ENCODE data around the gene KDM3A.
"Not testable (repeated sequence)": the region's sequence is repeated elsewhere in the genome, so short reads cannot be mapped to it uniquely, and the experiment has no call there.

KDM3A gene

DNA sequence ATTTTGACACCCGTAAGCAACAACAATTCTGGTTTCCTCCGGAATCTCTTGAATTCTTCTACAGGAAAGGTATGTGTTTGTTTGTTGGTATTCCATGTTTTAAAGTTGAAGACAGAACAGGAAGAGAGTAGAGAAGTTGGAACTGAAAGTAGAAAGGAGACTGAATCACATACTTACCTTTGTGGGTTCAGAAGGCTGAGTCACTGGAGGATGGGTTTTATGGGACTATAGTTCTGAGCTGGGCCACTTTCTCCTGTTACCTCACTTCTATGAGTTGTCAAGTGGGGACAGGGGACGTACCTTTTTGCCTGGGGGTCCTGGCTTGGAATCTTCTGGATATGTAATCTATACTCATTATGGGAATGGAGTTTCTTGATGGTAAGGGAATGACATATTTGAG, 40.9 kb downstream of the KDM3A start:
- Mint-ChIP-seq H3K4me3 (no peak overlapping the region), H3K27ac (no peak overlapping the region), H3K9me3 (no peaks in the 10 kb centered on the region), H3K4me1 (peaks cover 57% of the 10 kb centered on the region), H3K27me3 (no peaks in the 10 kb centered on the region)
- DNase-seq (no peak), ATAC-seq (peak; percentile 95)

DNA sequence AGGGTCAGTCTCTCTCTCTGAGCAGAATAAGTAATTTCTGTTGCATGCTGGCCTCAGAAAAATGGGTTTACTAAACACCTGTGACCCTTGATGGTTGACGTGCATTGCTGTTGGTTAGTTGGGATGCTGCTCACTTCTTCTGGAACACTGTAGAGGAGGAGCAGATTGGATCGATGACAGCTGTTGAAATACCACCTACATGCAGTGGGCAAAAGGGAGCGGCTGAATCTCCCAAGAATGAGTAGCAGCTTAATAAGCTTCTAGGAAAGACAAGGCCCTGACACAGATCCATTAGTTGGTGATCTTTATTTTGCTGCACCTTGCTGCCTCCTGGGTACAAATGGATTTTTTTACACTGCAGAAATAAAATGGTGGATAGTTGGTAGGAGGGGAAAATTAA, 43.2 kb downstream of the KDM3A start:
- H3K9me3 Mint-ChIP-seq: no peaks in the 10 kb centered on the region
- H3K4me1 Mint-ChIP-seq: peaks cover 45% of the 10 kb centered on the region
- no peak overlapping the region for H3K4me3 Mint-ChIP-seq
- ATAC-seq: no peak
- no peak for DNase-seq
- H3K27me3 Mint-ChIP-seq: no peaks in the 10 kb centered on the region
- no peak overlapping the region for H3K27ac Mint-ChIP-seq

DNA sequence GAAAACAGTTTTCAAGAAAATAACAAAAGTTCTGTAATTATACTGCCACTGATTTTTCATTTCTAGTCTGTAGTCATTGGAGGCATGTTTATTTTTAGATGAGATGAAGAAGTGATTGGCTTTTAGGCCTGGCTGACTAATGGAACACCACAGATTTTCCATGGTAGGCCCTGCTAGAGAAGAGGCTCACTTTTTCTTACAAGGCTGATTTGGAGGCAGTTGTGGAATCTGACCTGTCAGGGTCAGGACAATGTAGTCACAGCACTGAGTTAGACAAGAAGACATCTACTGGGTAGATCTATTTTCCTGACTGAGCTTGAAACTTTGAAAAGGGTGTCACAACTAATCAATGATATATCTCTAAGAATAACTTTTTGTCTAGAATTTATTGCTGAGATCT, 43.9 kb downstream of the KDM3A start:
- no peak overlapping the region for H3K4me3 Mint-ChIP-seq
- peak overlapping the region in 1 of 2 donors; percentile 29 for H3K27ac Mint-ChIP-seq
- H3K4me1 Mint-ChIP-seq: peaks cover 43% of the 10 kb centered on the region
- DNase-seq (no peak), ATAC-seq (no peak)
- H3K9me3 Mint-ChIP-seq: no peaks in the 10 kb centered on the region
- H3K27me3 Mint-ChIP-seq: no peaks in the 10 kb centered on the region

DNA sequence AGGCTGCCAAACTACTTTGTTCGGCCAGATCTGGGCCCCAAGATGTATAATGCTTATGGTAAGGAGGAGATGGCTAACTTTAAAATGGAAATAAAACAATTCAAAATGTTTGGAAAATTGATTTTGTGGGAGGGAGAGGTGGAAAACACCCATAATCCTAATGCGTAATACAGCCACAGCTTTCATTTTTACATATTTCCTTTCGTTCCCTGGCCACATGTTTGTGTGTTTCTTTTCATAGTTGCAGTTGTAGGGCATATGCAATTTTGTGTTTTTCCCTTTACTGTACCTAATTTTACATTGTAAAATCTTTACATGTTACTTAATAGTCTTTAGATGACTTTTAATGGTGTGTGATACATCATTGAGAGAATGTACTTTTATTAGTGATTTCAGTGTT, 44.6 kb downstream of the KDM3A start:
- Mint-ChIP-seq H3K27ac (peak overlapping the region; percentile 16 to 27), H3K4me1 (peaks cover 40% of the 10 kb centered on the region)

DNA sequence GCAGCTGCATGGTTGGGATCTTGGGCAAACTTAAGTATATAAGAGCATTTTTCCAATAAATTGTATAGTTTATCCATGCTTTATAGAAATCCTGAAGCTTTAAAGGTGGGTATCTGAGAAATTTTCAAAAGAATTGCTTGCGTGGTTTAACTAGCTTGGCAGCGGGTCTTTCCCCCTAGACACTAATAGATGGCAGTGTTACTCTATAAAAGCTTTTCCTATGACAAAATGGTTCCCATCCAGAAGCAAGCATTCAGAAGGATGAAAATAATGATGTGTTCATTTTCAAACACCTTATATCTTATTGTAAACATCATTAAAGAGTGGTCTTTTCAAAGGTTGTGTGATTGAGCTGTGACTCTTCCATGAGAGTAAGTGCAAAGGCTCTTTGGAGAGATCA, 45.9 kb downstream of the KDM3A start:
- ATAC-seq: no peak
- peaks cover 34% of the 10 kb centered on the region for H3K4me1 Mint-ChIP-seq
- H3K27me3 Mint-ChIP-seq: no peaks in the 10 kb centered on the region
- DNase-seq: no peak
- no peak overlapping the region for H3K4me3 Mint-ChIP-seq
- H3K27ac Mint-ChIP-seq: no peak overlapping the region
- H3K9me3 Mint-ChIP-seq: no peaks in the 10 kb centered on the region

More for the DNA sequence above, 44.6 kb downstream of the KDM3A start:
- no peaks in the 10 kb centered on the region for H3K9me3 Mint-ChIP-seq
- DNase-seq (no peak), ATAC-seq (no peak)
- peak overlapping the region in 1 of 2 donors; percentile 10 for H3K4me3 Mint-ChIP-seq
- no peaks in the 10 kb centered on the region for H3K27me3 Mint-ChIP-seq

DNA sequence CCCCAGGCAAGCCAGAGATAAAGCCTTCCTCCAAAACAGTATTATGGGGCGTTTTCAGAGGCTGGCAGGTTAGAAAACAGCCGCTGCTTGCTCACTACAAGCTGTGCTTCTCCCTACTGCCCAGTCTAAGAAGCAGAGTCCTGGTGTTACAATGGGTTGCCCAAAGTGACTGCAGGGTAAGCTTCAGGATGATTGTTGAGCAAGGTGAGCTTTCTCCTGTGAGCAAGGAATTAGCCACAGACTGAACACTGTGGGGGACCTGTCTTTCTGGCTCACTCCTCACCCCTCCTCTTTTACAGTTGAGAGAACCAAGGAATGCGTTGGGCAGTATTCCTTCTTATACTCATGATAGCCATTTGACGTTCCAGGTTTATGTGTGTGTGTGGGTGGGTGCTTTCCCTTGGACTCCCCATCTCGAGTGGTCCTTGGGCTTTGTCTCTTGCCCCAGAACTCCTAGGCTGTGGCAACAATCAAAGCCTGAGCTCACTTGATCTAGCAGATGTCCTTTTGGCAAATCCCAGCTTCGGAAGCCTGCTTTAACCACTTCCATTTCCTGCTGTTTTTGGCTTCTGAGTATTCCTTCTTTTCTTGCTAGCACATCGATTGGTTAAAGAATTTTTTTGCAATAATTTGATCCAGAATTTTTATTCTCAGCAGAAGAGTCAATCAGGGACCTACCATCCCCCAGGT, 47.5 kb downstream of the KDM3A start:
- H3K27me3 Mint-ChIP-seq: no peaks in the 10 kb centered on the region
- ATAC-seq: no peak
- no peaks in the 10 kb centered on the region for H3K9me3 Mint-ChIP-seq
- peaks cover 26% of the 10 kb centered on the region for H3K4me1 Mint-ChIP-seq
- no peak overlapping the region for H3K27ac Mint-ChIP-seq
- DNase-seq: no peak
- H3K4me3 Mint-ChIP-seq: no peak overlapping the region

DNA sequence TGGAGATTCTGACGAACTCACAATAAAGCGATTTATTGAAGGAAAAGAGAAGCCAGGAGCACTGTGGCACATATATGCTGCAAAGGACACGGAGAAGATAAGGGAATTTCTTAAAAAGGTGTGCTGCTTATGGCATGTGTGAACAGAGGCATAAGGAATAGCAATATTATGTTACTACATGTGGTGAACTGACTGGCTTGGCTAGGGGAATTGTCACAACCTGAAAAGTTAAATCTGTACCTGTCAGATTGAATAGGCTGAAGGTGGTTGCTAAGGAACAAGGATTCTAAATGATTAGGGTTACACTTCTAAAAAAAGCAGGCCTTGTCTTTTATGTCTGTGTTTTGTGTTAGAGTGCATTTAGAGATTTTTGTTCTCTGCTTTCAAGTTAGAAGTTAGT, 48.4 kb downstream of the KDM3A start:
- H3K4me1 Mint-ChIP-seq: peaks cover 28% of the 10 kb centered on the region

DNA sequence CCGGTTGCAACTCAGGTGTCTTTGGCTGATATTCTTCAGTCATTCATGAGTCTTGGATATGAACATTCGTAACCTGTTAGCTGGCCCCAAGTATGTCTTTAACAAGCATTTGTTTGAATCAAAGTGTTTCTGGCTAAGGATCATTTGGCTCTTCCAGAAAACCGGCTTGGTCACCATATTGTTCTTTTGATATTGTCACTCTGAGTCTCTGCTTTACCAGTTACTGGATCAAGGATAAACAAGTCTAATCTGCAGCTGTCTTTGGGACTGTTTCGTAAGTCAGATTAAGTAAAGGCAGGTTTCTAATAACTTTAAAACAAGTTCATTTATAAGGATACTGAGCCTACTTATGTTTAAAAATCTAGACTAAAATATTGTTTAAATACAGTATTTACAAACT, 49.1 kb downstream of the KDM3A start:
- H3K27me3 Mint-ChIP-seq: no peaks in the 10 kb centered on the region
- peaks cover 0 to 11% of the 10 kb centered on the region in 2 donors for H3K9me3 Mint-ChIP-seq
- ATAC-seq: no peak
- H3K4me1 Mint-ChIP-seq: peaks cover 26% of the 10 kb centered on the region
- H3K4me3 Mint-ChIP-seq: no peak overlapping the region
- H3K27ac Mint-ChIP-seq: peak overlapping the region in 1 of 2 donors; percentile 61
- DNase-seq: no peak

More for the DNA sequence above, 48.4 kb downstream of the KDM3A start:
- Mint-ChIP-seq H3K9me3 (peaks cover 0 to 4% of the 10 kb centered on the region in 2 donors), H3K27ac (no peak overlapping the region), H3K27me3 (no peaks in the 10 kb centered on the region), H3K4me3 (no peak overlapping the region)
- DNase-seq (no peak), ATAC-seq (no peak)

- Mint-ChIP-seq H3K27ac (peak overlapping the region in 1 of 2 donors; percentile 2), H3K4me1 (peaks cover 26% of the 10 kb centered on the region)
- no peak for DNase-seq
These were observed 49.9 kb downstream of the KDM3A start for GRCh38 chr2:86491088-86491487.

DNA sequence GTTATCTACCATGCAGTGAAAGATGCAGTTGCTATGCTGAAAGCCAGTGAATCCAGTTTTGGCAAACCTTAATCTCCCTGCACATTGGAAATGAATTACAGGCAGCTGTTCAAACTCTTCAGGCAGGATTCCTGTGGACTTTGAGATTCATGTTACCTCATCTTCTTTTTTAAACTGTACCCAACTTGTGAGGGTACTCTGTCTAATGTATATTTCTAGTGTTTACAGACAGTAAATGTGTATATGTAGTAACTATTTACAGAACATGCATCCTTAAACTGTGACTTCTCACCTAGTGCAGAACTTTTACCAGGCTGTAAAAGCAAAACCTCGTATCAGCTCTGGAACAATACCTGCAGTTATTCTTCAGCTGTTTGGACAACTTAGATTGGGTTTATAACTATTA, 50.9 kb downstream of the KDM3A start:
- no peaks in the 10 kb centered on the region for H3K27me3 Mint-ChIP-seq
- no peak overlapping the region for H3K27ac Mint-ChIP-seq
- H3K9me3 Mint-ChIP-seq: peaks cover 8 to 19% of the 10 kb centered on the region in 2 donors
- no peak overlapping the region for H3K4me3 Mint-ChIP-seq
- DNase-seq: no peak
- peaks cover 19% of the 10 kb centered on the region for H3K4me1 Mint-ChIP-seq
- ATAC-seq: no peak

More at GRCh38 chr2:86491088-86491487, 49.9 kb downstream of the KDM3A start:
- H3K27me3 Mint-ChIP-seq: no peaks in the 10 kb centered on the region
- no peak overlapping the region for H3K4me3 Mint-ChIP-seq
- ATAC-seq: no peak
- H3K9me3 Mint-ChIP-seq: peaks cover 8 to 19% of the 10 kb centered on the region in 2 donors

GRCh38 chr2:86496391-86496790, 55.2 kb downstream of the KDM3A start:
- DNase-seq, H3K27me3 Mint-ChIP-seq, H3K4me3 Mint-ChIP-seq, ATAC-seq: not testable (repeated sequence)
- Mint-ChIP-seq H3K27ac (peak overlapping the region in 1 of 2 donors; percentile 12), H3K9me3 (peaks cover 28 to 47% of the 10 kb centered on the region in 2 donors), H3K4me1 (peaks cover 24% of the 10 kb centered on the region)

DNA sequence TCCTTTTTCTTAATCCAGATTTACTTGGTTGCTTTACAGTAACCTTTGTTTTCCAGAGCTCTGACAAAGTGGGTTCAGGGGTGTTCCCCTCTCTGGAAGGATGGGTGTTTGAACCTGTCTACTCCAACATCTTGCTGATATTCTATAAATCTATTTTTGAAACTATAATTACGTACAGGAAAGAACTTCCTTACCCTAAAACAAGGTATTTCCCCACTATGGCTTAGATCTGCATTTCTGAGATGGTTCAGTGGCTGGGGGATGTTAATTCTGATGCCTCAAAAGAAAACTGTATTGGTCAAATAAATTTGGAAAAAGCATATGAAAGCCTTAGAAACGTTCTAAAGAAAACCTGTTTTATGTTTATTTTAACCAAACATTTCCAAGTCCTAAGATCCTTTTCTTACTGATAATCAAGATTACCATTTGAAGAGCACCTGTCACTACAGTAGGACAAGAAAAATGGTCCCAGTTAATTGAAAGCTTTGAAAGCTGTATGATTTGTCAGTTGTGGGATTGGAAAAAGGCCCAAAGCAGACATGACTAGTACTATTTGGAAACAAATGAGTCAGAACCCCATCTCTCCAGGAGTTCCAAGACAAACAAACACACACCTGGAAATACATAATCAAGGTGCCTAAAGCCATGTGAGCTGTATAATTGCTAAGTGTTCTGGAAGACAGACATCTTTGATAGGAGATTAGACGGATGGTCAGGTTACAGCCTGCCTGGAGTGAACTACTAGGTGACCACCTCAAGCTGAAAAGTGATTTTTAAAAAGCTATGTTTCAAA, 57.5 kb downstream of the KDM3A start:
- DNase-seq (no peak), ATAC-seq (no peak)
- Mint-ChIP-seq H3K27ac (no peak overlapping the region), H3K27me3 (no peaks in the 10 kb centered on the region), H3K4me1 (peaks cover 24% of the 10 kb centered on the region), H3K4me3 (no peak overlapping the region), H3K9me3 (peaks cover 31 to 57% of the 10 kb centered on the region in 2 donors)

GRCh38 chr2:86499326-86499725, 58.2 kb downstream of the KDM3A start:
- ATAC-seq (no peak), DNase-seq (no peak)
- peaks cover 21% of the 10 kb centered on the region for H3K4me1 Mint-ChIP-seq
- peak overlapping the region in 1 of 2 donors; percentile 59 for H3K27ac Mint-ChIP-seq
- no peaks in the 10 kb centered on the region for H3K27me3 Mint-ChIP-seq
- H3K4me3 Mint-ChIP-seq: no peak overlapping the region
- peaks cover 31 to 54% of the 10 kb centered on the region in 2 donors for H3K9me3 Mint-ChIP-seq

GRCh38 chr2:86500325-86501083, 59.3 kb downstream of the KDM3A start:
- Mint-ChIP-seq H3K27me3 (no peaks in the 10 kb centered on the region), H3K4me1 (peaks cover 10% of the 10 kb centered on the region), H3K9me3 (peaks cover 29 to 43% of the 10 kb centered on the region in 2 donors), H3K4me3 (no peak overlapping the region), H3K27ac (peak overlapping the region in 1 of 2 donors; percentile 50)
- ATAC-seq: no peak
- no peak for DNase-seq

DNA sequence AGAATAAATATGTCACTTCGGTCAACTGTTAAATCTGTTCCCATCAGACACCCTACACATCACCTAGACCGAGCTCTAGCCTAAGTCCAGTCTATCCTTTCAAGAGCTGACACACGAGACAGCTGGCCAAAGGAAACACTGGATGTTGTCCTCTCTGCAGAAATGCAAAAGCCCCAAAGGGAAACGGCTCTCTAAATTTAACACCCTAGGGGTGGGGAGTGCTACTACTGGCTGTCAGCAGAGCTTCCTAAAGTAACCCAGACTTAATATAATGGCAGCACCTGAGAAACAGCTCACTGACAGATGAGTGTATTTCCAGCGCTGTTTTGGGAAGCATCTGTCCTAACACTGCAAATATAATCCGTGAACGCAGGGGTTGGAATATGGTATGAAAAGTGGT, 66.4 kb downstream of the KDM3A start:
- no peaks in the 10 kb centered on the region for H3K27me3 Mint-ChIP-seq
- DNase-seq (no peak), ATAC-seq (no peak)
- no peak overlapping the region for H3K27ac Mint-ChIP-seq
- peaks cover 0 to 3% of the 10 kb centered on the region in 2 donors for H3K9me3 Mint-ChIP-seq
- no peak overlapping the region for H3K4me3 Mint-ChIP-seq
- H3K4me1 Mint-ChIP-seq: no peaks in the 10 kb centered on the region

Measured in stimulated activated naive CD8-positive, alpha-beta T cell treated with anti-CD3 and anti-CD28 coated beads, Interleukin-15, amount 100 ng/mL, for 72 hours (primary cell).